Keratinocyte (primary cell): Measurements from ENCODE around the gene TMBIM1.

Experiments
- EZH2 ChIP-seq: IDR thresholded peaks from one replicate; pipeline ENCODE4 v1.6.1; 2012; ENCODE audit warnings: inconsistent platforms, mild to moderate bottlenecking, low read length, moderate library complexity
- TF ChIP-seq, protein P1 (sequence below), 3 experiments: IDR thresholded peaks in 1 of 3; conservative IDR thresholded peaks in 1 of 3; optimal IDR thresholded peaks in 1 of 3; 2 replicates in 2 of 3; 3 replicates in 1 of 3; pipeline versions ENCODE3 to v1.5.1; 2011; ENCODE audit warnings: low read length in 3 of 3, mild to moderate bottlenecking in 3 of 3, moderate library complexity in 2 of 3, control low read depth in 1 of 3, inconsistent platforms in 1 of 3; ENCODE audit not compliant: insufficient read depth in 2 of 3; ENCODE audit errors: extremely low read depth in 1 of 3

DNA sequence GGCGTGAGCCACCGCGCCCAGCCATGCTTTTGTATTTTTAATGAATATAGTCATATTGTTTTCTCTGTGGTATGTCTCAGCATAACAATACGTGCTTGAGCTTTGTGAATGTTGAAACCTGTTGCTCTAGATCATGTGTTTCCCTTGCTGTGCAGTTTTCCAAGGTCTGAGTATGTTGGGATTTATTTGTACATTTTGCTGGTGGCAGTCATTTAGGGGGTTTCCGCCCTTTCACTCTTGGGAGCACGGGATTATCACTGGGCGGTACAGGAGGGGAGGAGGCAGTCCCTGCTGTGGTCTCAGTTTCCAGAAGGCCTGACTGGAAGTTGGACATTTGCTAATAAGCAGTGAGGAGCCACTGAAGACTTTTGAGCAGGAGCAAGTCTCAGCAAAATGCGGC, 39.4 kb upstream of the TMBIM1 start:
- TF ChIP-seq EZH2 = no peak
- TF ChIP-seq, protein P1, sequence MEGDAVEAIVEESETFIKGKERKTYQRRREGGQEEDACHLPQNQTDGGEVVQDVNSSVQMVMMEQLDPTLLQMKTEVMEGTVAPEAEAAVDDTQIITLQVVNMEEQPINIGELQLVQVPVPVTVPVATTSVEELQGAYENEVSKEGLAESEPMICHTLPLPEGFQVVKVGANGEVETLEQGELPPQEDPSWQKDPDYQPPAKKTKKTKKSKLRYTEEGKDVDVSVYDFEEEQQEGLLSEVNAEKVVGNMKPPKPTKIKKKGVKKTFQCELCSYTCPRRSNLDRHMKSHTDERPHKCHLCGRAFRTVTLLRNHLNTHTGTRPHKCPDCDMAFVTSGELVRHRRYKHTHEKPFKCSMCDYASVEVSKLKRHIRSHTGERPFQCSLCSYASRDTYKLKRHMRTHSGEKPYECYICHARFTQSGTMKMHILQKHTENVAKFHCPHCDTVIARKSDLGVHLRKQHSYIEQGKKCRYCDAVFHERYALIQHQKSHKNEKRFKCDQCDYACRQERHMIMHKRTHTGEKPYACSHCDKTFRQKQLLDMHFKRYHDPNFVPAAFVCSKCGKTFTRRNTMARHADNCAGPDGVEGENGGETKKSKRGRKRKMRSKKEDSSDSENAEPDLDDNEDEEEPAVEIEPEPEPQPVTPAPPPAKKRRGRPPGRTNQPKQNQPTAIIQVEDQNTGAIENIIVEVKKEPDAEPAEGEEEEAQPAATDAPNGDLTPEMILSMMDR (optimal IDR thresholded peaks at IDR 0.05 in 1 of 3, IDR thresholded peaks at IDR 0.05 in 1 of 3, conservative IDR thresholded peaks at IDR 0.05 in 1 of 3; ENCODE audit: extremely low read depth in 1 of 3, insufficient read depth in 2 of 3, low read length in 3 of 3) = no peak
